Spleen (tissue), 7 donors: ENCODE data around the gene TSEN15.

Experiments used
- CTCF ChIP-seq, 11 experiments: fragments of 200-600 bp in 7 of 11; fragments of 450-650 bp in 4 of 11; sonication (generic) in 4 of 11; IDR thresholded peaks in 8 of 11; conservative IDR thresholded peaks in 3 of 11; 1 replicate in 7 of 11; 2 replicates in 4 of 11; pipeline versions ENCODE4 v1.4.0 to v1.8.0; 2016 to 2021; ENCODE audit warnings: antibody characterized with exemption in 11 of 11, inconsistent platforms in 4 of 11, mild to moderate bottlenecking in 1 of 11
- POLR2A ChIP-seq, 3 donors: fragments of 450-650 bp; IDR thresholded peaks; one replicate each; pipeline ENCODE4 v1.5.1; 2017; ENCODE audit warnings: antibody characterized with exemption in 3 of 3, mild to moderate bottlenecking in 1 of 3
- POLR2AphosphoS5 ChIP-seq, 3 donors: sonication (generic); formaldehyde crosslinking; IDR thresholded peaks; one replicate each; pipeline ENCODE4 v1.5.1; 2017; ENCODE audit warnings: antibody characterized with exemption in 3 of 3
- donor health status: DM: no; HTN: no; CAD: no; lungs with moderate emphysema.
- donor health status: DM: no; HTN: no; CAD: no.
- donor health status: DM: no; HTN: no; CAD: no.

- TF ChIP-seq POLR2AphosphoS5 (IDR thresholded peaks at IDR 0.05) (no peak), CTCF (IDR thresholded peaks at IDR 0.05 in 8 of 11, conservative IDR thresholded peaks at IDR 0.05 in 3 of 11) (no peak), POLR2A (IDR thresholded peaks at IDR 0.05) (no peak)
Measured at GRCh38 chr1:184019069-184019468, 32.5 kb upstream of the TSEN15 start.
